HCT116 (cell line): ENCODE results near the gene OTUB2.

Experiments
- POLR2A ChIP-seq: IDR thresholded peaks from 2 replicates; pipeline ENCODE4 v1.7.0; 2011; ENCODE audit warnings: borderline replicate concordance; ENCODE audit not compliant: insufficient read depth, insufficient read length; ENCODE audit errors: extremely low read depth
- TCF7L2 ChIP-seq: IDR thresholded peaks from 2 replicates; pipeline ENCODE4 v1.7.0; 2011; ENCODE audit warnings: borderline replicate concordance, inconsistent platforms; ENCODE audit not compliant: insufficient read depth, insufficient read length; ENCODE audit errors: extremely low read depth
- TF ChIP-seq, protein P1 (sequence below): IDR thresholded peaks from 2 replicates; pipeline ENCODE4 v1.6.1; 2012

GRCh38 chr14:93977171-93977570 is 49.0 kb upstream of the OTUB2 start:
- TF ChIP-seq, protein P1, sequence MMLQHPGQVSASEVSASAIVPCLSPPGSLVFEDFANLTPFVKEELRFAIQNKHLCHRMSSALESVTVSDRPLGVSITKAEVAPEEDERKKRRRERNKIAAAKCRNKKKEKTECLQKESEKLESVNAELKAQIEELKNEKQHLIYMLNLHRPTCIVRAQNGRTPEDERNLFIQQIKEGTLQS = no peak
- TF ChIP-seq POLR2A = no peak
- TF ChIP-seq TCF7L2 = no peak
